K562 (cell line): ENCODE measurements around the gene THOP1. TPM values are rescaled to one million over a fixed set of nuclear protein-coding genes. Genes with fewer than 3 reads are reported as not detected.

Source experiments
- ATAC-seq: fragments of 200-7000 bp; cut with Tn5 transposase; 3 replicates; pipeline ENCODE4 v1.9.1; 2020; ENCODE audit warnings: moderate library complexity
- BruUV-seq: library from RNA; stranded (reverse); fragments of 400-500 nt; replicated peaks from 2 replicates; lab custom pipeline; 2021; lab: Mats Ljungman, UMichigan
- CTCF ChIA-PET: fragments of 300-600 bp; formaldehyde crosslinking; extraction: SDS; loops from one replicate; lab custom pipeline; 2021; ENCODE audit warnings: low intra/inter-chr PET ratio; lab: Yijun Ruan, JAX
- POLR2A ChIA-PET: fragments of 300-600, 350-650 bp; sonication (Branson Sonifier 250); formaldehyde crosslinking; extraction: SDS; loops from one replicate; lab custom pipeline; 2021; ENCODE audit warnings: antibody characterized with exemption, inconsistent platforms; lab: Yijun Ruan, JAX
- DNase-seq, 4 experiments: peaks; one replicate each; pipeline versions ENCODE4 v3.0.0 to v3.0.0-alpha.2; 2011 to 2018; ENCODE audit warnings: low spot score in 3 of 4, mixed read lengths in 3 of 4; ENCODE audit errors: extremely low read depth in 1 of 4
- FAIRE-seq: peaks from 2 replicates; lab custom pipeline; 2011; peaks lifted over from hg19 to GRCh38; lab: Jason Lieb, UNC
- H2AFZ ChIP-seq: 2 replicates; pipeline ENCODE4 v1.6.0; 2011; ENCODE audit warnings: low read depth, low read length, control low read depth, inconsistent platforms
- H3K27ac ChIP-seq: fragments of 200-600 bp; 3 replicates; pipeline ENCODE4 v1.8.0; 2011; ENCODE audit warnings: low read depth, mild to moderate bottlenecking, control low read depth, inconsistent platforms, low read length, moderate library complexity, mixed read lengths; ENCODE audit errors: extremely low read depth
- H3K27me3 ChIP-seq, 2 experiments: fragments of 300-600 bp in 1 of 2; 2 replicates in 1 of 2; 3 replicates in 1 of 2; pipeline versions ENCODE4 v1.6.0 to v1.8.0; 2011; ENCODE audit warnings: inconsistent platforms in 2 of 2, low read length in 2 of 2, mild to moderate bottlenecking in 1 of 2, mixed read lengths in 1 of 2, moderate library complexity in 1 of 2; ENCODE audit not compliant: control insufficient read depth in 2 of 2, insufficient read depth in 2 of 2
- H3K36me3 ChIP-seq: fragments of 300-600 bp; 3 replicates; pipeline ENCODE4 v1.8.0; 2011; ENCODE audit warnings: mild to moderate bottlenecking, low read length, inconsistent platforms; ENCODE audit not compliant: control insufficient read depth, insufficient read depth
- H3K4me1 ChIP-seq, 2 experiments: fragments of 200-600 bp in 1 of 2; replicated peaks in 1 of 2; 2 replicates in 1 of 2; 3 replicates in 1 of 2; pipeline versions ENCODE4 v1.5.1 to v1.8.0; 2011; ENCODE audit warnings: inconsistent platforms in 2 of 2, low read length in 2 of 2, mild to moderate bottlenecking in 1 of 2, mixed read lengths in 1 of 2, moderate library complexity in 1 of 2; ENCODE audit not compliant: control insufficient read depth in 2 of 2, insufficient read depth in 2 of 2
- H3K4me2 ChIP-seq: 2 replicates; pipeline ENCODE4 v1.6.1; 2011; ENCODE audit warnings: low read length, control low read depth, inconsistent platforms, mixed read lengths; ENCODE audit not compliant: insufficient read depth
- H3K4me3 ChIP-seq: fragments of 200-600 bp; sonication (generic), shearing (Covaris generic); 2 replicates; pipeline ENCODE4 v1.5.1; 2016; ENCODE audit warnings: control low read depth, inconsistent platforms
- H3K79me2 ChIP-seq: fragments of 200-600 bp; 3 replicates; pipeline ENCODE4 v1.8.0; 2011; ENCODE audit warnings: low read length, inconsistent platforms; ENCODE audit not compliant: control insufficient read depth, insufficient read depth
- H3K9ac ChIP-seq, 2 experiments: 2 replicates each; pipeline versions ENCODE4 v1.6.0 to v1.6.1; 2011; ENCODE audit warnings: low read depth in 2 of 2, low read length in 2 of 2, control low read depth in 1 of 2, inconsistent platforms in 1 of 2, mild to moderate bottlenecking in 1 of 2, mixed read lengths in 1 of 2; ENCODE audit not compliant: insufficient read depth in 1 of 2
- H3K9me1 ChIP-seq: one replicate; pipeline ENCODE4 v1.6.0; 2011; ENCODE audit warnings: inconsistent platforms, mild to moderate bottlenecking, low read length, moderate library complexity; ENCODE audit not compliant: control insufficient read depth, insufficient read depth
- H3K9me3 ChIP-seq: replicated peaks from 2 replicates; pipeline ENCODE4 v1.5.1; 2011; ENCODE audit warnings: low read depth, low read length, inconsistent platforms; ENCODE audit not compliant: control insufficient read depth, insufficient read depth
- H4K20me1 ChIP-seq: replicated peaks from 2 replicates; pipeline ENCODE4 v1.6.1; 2011; ENCODE audit warnings: low read length, inconsistent platforms, mixed read lengths; ENCODE audit not compliant: control insufficient read depth, insufficient read depth
- CBX1 ChIP-seq: sonication (generic); IDR thresholded peaks from 2 replicates; pipeline ENCODE4 v1.6.1; 2016; ENCODE audit warnings: antibody characterized with exemption, low read depth, mild to moderate bottlenecking
- CBX3 ChIP-seq, 2 experiments: IDR thresholded peaks; 1 replicate in 1 of 2; 2 replicates in 1 of 2; pipeline ENCODE4 v1.6.1; 2012; ENCODE audit warnings: inconsistent platforms in 2 of 2, low read length in 2 of 2, borderline replicate concordance in 1 of 2, control low read depth in 1 of 2
- L3MBTL2 ChIP-seq: fragments of 450-650 bp; IDR thresholded peaks from 2 replicates; pipeline ENCODE4 v1.6.1; 2016; ENCODE audit warnings: mild to moderate bottlenecking, moderate library complexity
- RBM15 ChIP-seq: fragments of 200-400 bp; formaldehyde crosslinking; IDR thresholded peaks from 2 replicates; pipeline ENCODE4 v1.6.1; 2018; ENCODE audit warnings: mild to moderate bottlenecking, low read length, moderate library complexity; ENCODE audit not compliant: insufficient read depth
- RBM25 ChIP-seq: fragments of 200-400 bp; formaldehyde crosslinking; IDR thresholded peaks from 2 replicates; pipeline ENCODE4 v1.6.1; 2018; ENCODE audit warnings: low read length, low read depth, moderate library complexity; ENCODE audit not compliant: severe bottlenecking
- RCOR1 ChIP-seq, 2 experiments: IDR thresholded peaks; 2 replicates each; pipeline ENCODE4 v1.6.1; 2012; ENCODE audit warnings: low read depth in 2 of 2, low read length in 2 of 2, borderline replicate concordance in 1 of 2, improper control_type of control experiment in 1 of 2
- TAL1 ChIP-seq: fragments of 450-650 bp; IDR thresholded peaks from 2 replicates; pipeline ENCODE4 v1.6.1; 2016; ENCODE audit warnings: mild to moderate bottlenecking
- ZNF274 ChIP-seq: IDR thresholded peaks from 2 replicates; pipeline ENCODE4 v1.6.1; 2011; ENCODE audit warnings: low read depth, mild to moderate bottlenecking, low read length, moderate library complexity, borderline replicate concordance
- ZNF445 ChIP-seq: fragments of 250-450 bp; sonication (Bioruptor Pico); IDR thresholded peaks from 2 replicates; pipeline ENCODE4 v1.4.0; 2020; ENCODE audit warnings: low read depth, mild to moderate bottlenecking, moderate library complexity
- ZNF57 ChIP-seq: fragments of 450-650 bp; formaldehyde crosslinking; IDR thresholded peaks from 2 replicates; pipeline ENCODE4 v1.4.0; 2020; ENCODE audit warnings: mild to moderate bottlenecking, moderate library complexity
- ZNF584 ChIP-seq: fragments of 200-800 bp; sonication (Bioruptor generic); IDR thresholded peaks from 2 replicates; pipeline ENCODE4 v1.6.1; 2016; ENCODE audit warnings: low read depth, mild to moderate bottlenecking, missing genetic modification characterization, missing compliant biosample characterization
- WGBS: fragments of 100-300 bp; shearing (Covaris generic); methylation state at CpG from one replicate; pipeline ENCODE4 v1.1.6; 2016; ENCODE audit warnings: low coverage, mixed read lengths; ENCODE audit not compliant: insufficient coverage; ENCODE audit errors: missing lambda C conversion rate; 5-methylcytosine and 5-hydroxymethylcytosine counted together
- in situ Hi-C: fragments of 300-500 bp; cut with MboI; formaldehyde crosslinking; loops from 4 replicates; pipeline ENCODE4 v1.15.0; 2018; ENCODE audit warnings: inconsistent platforms, mixed read lengths
- intact Hi-C: fragments of 100-400 bp; cut with micrococcal nuclease; formaldehyde crosslinking; loops from 2 replicates; pipeline ENCODE4 v1.14.2; 2022
- polyA plus RNA-seq, 8 experiments: library from polyadenylated mRNA; depleted of rRNA in 4 of 8; stranded (reverse) in 5 of 8; unstranded in 3 of 8; fragments of >200 nt; fragmentation: Nextera tagmentation in 2 of 8; fragmentation: Illumina TruSeq in 1 of 8; extraction: Ambion mirVana in 2 of 8; extraction: Trizol in 1 of 8; gene quantifications; 2 replicates each; pipeline versions ENCODE4 v1.2.1 to v1.2.3, GENCODE V29; 2011 to 2014; ENCODE audit warnings: inconsistent platforms in 1 of 8, missing spikeins in 1 of 8
- total RNA-seq, 7 experiments: library from RNA; depleted of rRNA in 6 of 7; stranded (reverse); fragments of >200 nt in 6 of 7; fragmentation: Illumina TruSeq in 2 of 7; extraction: Trizol in 2 of 7; gene quantifications; 2 replicates each; pipeline versions ENCODE4 v1.2.1 to v1.2.3, GENCODE V29; 2011 to 2021; ENCODE audit warnings: low replicate concordance in 1 of 7
- TF ChIP-seq, protein P1 (sequence below), 2 experiments: fragments of 450-650 bp; formaldehyde crosslinking in 1 of 2; IDR thresholded peaks; 2 replicates each; pipeline versions ENCODE4 v1.4.0 to v1.6.1; 2014 to 2020; ENCODE audit warnings: mild to moderate bottlenecking in 2 of 2, borderline replicate concordance in 1 of 2, low read depth in 1 of 2

Gene THOP1
- total and polyA plus RNA-seq, 9 of the 15 experiments (the other 6 are each of a cell fraction or from before 2014, with no cell fraction given), result 1.3 to 255 (median 96.1) TPM

DNA sequence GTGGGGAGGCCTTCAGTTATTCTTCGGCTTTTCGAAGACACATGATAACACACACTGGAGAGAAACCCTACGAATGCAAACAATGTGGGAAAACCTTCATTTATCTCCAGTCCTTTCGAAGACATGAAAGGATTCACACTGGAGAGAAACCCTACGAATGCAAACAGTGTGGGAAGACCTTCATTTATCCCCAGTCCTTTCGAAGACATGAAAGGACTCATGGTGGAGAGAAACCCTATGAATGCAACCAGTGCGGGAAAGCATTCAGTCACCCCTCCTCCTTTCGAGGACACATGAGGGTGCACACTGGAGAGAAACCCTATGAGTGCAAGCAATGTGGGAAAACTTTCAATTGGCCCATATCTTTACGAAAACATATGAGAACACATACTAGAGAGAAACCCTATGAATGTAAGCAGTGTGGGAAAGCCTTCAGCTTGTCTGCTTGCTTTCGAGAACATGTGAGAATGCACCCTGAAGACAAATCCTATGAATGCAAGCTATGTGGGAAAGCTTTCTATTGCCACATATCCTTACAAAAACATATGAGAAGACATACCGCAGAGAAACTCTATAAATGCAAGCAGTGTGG is 67.8 kb downstream of the THOP1 start:
- Histone ChIP-seq H3K36me3 (peaks cover 37% of the 10 kb centered on the region), H3K4me3 (no peak overlapping the region), H3K27me3 (no peaks in the 10 kb centered on the region), H3K79me2 (no peaks in the 10 kb centered on the region; the same call in 2 of the 3 replicates), H3K9ac (no peak overlapping the region), H3K4me1 (no peaks in the 10 kb centered on the region), H4K20me1 (no peaks in the 10 kb centered on the region), H3K9me1 (no peaks in the 10 kb centered on the region), H3K4me2 (no peak overlapping the region), H3K9me3 (peaks cover 35% of the 10 kb centered on the region), H2AFZ (no peak overlapping the region), H3K27ac (no peak overlapping the region)
- no peak for FAIRE-seq
- intact Hi-C loops, result no loop called here
- ChIA-PET CTCF (no interaction called here), POLR2A (no interaction called here)
- in situ Hi-C loops, result no loop called here
- no TSS peak for BruUV-seq
- ATAC-seq, result no peak
- WGBS, result 76% methylated on average over 11 of the region's 11 CpGs
- no peak for DNase-seq
- TF ChIP-seq ZNF57 (CRISPR knock-in tag), result no peak
- TF ChIP-seq CBX3 (IDR thresholded peaks at IDR 0.05; ENCODE audit: borderline replicate concordance in 1 of 2, low read length in 2 of 2), result peak in 1 of 2 experiments; percentile 88; a peak in 2 of 3 replicates
- 0 out of 2 replicates have a peak, but pooled peaks have one; percentile 51 for TF ChIP-seq ZNF274
- TF ChIP-seq RCOR1 (IDR thresholded peaks at IDR 0.05; ENCODE audit: borderline replicate concordance in 1 of 2, low read depth in 2 of 2, low read length in 2 of 2), result no peak
- TF ChIP-seq RBM15, result no peak
- TF ChIP-seq CBX1, result peak; percentile 43; the same call in 1 of the 2 replicates
- 0 out of 2 replicates have a peak, but pooled peaks have one; percentile 51 for TF ChIP-seq ZNF445 (CRISPR knock-in tag)
- TF ChIP-seq TAL1, result no peak
- TF ChIP-seq L3MBTL2, result 0 out of 2 replicates have a peak, but pooled peaks have one; percentile 20
- TF ChIP-seq RBM25, result peak; percentile 8
- TF ChIP-seq ZNF584, result no peak
- TF ChIP-seq, protein P1, sequence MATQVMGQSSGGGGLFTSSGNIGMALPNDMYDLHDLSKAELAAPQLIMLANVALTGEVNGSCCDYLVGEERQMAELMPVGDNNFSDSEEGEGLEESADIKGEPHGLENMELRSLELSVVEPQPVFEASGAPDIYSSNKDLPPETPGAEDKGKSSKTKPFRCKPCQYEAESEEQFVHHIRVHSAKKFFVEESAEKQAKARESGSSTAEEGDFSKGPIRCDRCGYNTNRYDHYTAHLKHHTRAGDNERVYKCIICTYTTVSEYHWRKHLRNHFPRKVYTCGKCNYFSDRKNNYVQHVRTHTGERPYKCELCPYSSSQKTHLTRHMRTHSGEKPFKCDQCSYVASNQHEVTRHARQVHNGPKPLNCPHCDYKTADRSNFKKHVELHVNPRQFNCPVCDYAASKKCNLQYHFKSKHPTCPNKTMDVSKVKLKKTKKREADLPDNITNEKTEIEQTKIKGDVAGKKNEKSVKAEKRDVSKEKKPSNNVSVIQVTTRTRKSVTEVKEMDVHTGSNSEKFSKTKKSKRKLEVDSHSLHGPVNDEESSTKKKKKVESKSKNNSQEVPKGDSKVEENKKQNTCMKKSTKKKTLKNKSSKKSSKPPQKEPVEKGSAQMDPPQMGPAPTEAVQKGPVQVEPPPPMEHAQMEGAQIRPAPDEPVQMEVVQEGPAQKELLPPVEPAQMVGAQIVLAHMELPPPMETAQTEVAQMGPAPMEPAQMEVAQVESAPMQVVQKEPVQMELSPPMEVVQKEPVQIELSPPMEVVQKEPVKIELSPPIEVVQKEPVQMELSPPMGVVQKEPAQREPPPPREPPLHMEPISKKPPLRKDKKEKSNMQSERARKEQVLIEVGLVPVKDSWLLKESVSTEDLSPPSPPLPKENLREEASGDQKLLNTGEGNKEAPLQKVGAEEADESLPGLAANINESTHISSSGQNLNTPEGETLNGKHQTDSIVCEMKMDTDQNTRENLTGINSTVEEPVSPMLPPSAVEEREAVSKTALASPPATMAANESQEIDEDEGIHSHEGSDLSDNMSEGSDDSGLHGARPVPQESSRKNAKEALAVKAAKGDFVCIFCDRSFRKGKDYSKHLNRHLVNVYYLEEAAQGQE (IDR thresholded peaks at IDR 0.05; ENCODE audit: borderline replicate concordance), result no peak; the same call in 1 of the 2 replicates
- TF ChIP-seq, protein P1 (CRISPR knock-in tag; IDR thresholded peaks at IDR 0.05; ENCODE audit: low read depth), result no peak
